ENCODE measurements around the gene CSK. TPM values are rescaled to one million over a fixed set of nuclear protein-coding genes. Genes with fewer than 3 reads are reported as not detected.

Gene CSK
- total and polyA plus RNA-seq, 8 donors, result 15.2 to 61.0 (median 24.0) TPM

GRCh38 chr15:74787251-74788041, 5.6 kb downstream of the CSK start:
- WGBS, 5 donors, result 34 to 50% (median 41%) methylated on average over 9 to 13 of the region's 13 CpGs
- H3K36me3 ChIP-seq, result no peaks in the 10 kb centered on the region
- TF ChIP-seq POLR2AphosphoS5 (IDR thresholded peaks at IDR 0.05) (peak in 2 of 3 donors; percentile 15 to 62), CTCF (IDR thresholded peaks at IDR 0.05) (peak in 3 of 7 experiments; percentile 14 to 45 (median 26)), EP300 (IDR thresholded peaks at IDR 0.05) (no peak)
- no peaks in the 10 kb centered on the region for H3K9me3 ChIP-seq
- H3K27me3 ChIP-seq, result no peaks in the 10 kb centered on the region
- intact Hi-C loops (cut with DNase I; ENCODE audit: low total_unique reads), result no loop called here
- peak overlapping the region; percentile 60 to 95 (median 89) for H3K27ac ChIP-seq
- peak; percentile 72 to 87 for DNase-seq
- peak overlapping the region in 3 of 4 donors; percentile 4 to 46 (median 21) for H3K4me3 ChIP-seq
- peaks cover 91 to 99% (median 97%) of the 10 kb centered on the region in 4 donors for H3K4me1 ChIP-seq

- no peak for DNase-seq
- intact Hi-C loops (cut with DNase I; ENCODE audit: low total_unique reads), result no loop called here
- Histone ChIP-seq H3K4me3 (peak overlapping the region in 3 of 4 donors; percentile 21 to 46 (median 26)), H3K4me1 (peaks cover 92 to 100% (median 95%) of the 10 kb centered on the region in 4 donors), H3K27ac (peak overlapping the region; percentile 60 to 95 (median 89)), H3K27me3 (no peaks in the 10 kb centered on the region), H3K36me3 (no peaks in the 10 kb centered on the region), H3K9me3 (no peaks in the 10 kb centered on the region)
- no peak for TF ChIP-seq POLR2A (IDR thresholded peaks at IDR 0.05)
- no peak for TF ChIP-seq EP300 (IDR thresholded peaks at IDR 0.05)
- TF ChIP-seq POLR2AphosphoS5 (IDR thresholded peaks at IDR 0.05), result no peak
- TF ChIP-seq CTCF (IDR thresholded peaks at IDR 0.05), result no peak
- 23 to 48% (median 39%) methylated on average over 6 to 7 of the region's 7 CpGs for WGBS, 5 donors
Observed at GRCh38 chr15:74788042-74788682, 6.3 kb downstream of the CSK start.

DNA sequence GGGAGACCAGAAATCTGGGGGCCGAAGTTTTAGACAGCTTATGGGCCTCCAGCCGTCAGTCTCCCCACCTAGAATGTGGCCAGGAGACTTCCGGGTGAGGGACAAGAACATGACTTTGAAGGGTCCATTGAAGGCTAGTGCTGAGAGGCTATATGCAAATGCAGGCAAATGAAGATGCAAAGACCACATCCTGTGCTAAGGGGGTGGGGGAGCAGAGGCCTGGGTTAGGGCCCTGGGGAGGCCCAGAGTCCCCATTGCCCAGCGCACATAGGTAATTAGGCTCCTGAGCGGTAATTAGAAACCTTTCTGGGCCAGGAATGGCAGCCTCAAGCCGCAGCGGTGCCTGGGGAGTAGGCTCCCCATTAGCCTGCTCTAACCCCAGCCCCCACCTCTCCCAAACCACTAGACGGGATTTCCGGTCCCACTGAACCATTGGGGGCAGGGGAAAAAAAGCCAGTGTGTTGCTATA, 6.8 kb downstream of the CSK start:
- WGBS, 5 donors, result 44 to 73% (median 50%) methylated on average over 9 of the region's 9 CpGs
- no peak for TF ChIP-seq POLR2A (IDR thresholded peaks at IDR 0.05)
- Histone ChIP-seq H3K36me3 (no peaks in the 10 kb centered on the region), H3K27me3 (no peaks in the 10 kb centered on the region), H3K27ac (peak overlapping the region; percentile 60 to 95 (median 89)), H3K4me1 (peaks cover 90 to 100% (median 95%) of the 10 kb centered on the region in 4 donors), H3K9me3 (no peaks in the 10 kb centered on the region), H3K4me3 (peak overlapping the region in 3 of 4 donors; percentile 21 to 46 (median 26))
- intact Hi-C loops (cut with DNase I; ENCODE audit: low total_unique reads), result no loop called here
- peak in 1 of 2 donors; percentile 44 for DNase-seq

- no peak for TF ChIP-seq CTCF (IDR thresholded peaks at IDR 0.05)
- TF ChIP-seq POLR2A (IDR thresholded peaks at IDR 0.05), result no peak
- TF ChIP-seq POLR2AphosphoS5 (IDR thresholded peaks at IDR 0.05), result peak in 2 of 3 donors; percentile 4 to 6
- no peak for TF ChIP-seq EP300 (IDR thresholded peaks at IDR 0.05)
- Histone ChIP-seq H3K27me3 (no peaks in the 10 kb centered on the region), H3K36me3 (no peaks in the 10 kb centered on the region), H3K4me3 (peak overlapping the region in 3 of 4 donors; percentile 21 to 46 (median 26)), H3K27ac (peak overlapping the region; percentile 60 to 95 (median 89)), H3K9me3 (no peaks in the 10 kb centered on the region), H3K4me1 (peaks cover 85 to 100% (median 93%) of the 10 kb centered on the region in 4 donors)
- DNase-seq, result peak; percentile 75 to 80
- WGBS, 5 donors, result 15 to 43% (median 19%) methylated on average over 13 to 14 of the region's 14 CpGs
- intact Hi-C loops (cut with DNase I; ENCODE audit: low total_unique reads), result no loop called here
Observed at GRCh38 chr15:74789171-74789631, 7.3 kb downstream of the CSK start.
